Epithelial cell of prostate (primary cell): ENCODE data around the gene CNPY4.

ENCODE experiments used
- DNase-seq: peaks from one replicate; pipeline ENCODE4 v3.0.0-alpha.2; 2011; ENCODE audit warnings: low read depth, low spot score
- H3K27ac ChIP-seq: fragments of 450-650 bp; 2 replicates; pipeline ENCODE4 v1.5.1; 2017; ENCODE audit warnings: mild to moderate bottlenecking

CNPY4 gene

DNA sequence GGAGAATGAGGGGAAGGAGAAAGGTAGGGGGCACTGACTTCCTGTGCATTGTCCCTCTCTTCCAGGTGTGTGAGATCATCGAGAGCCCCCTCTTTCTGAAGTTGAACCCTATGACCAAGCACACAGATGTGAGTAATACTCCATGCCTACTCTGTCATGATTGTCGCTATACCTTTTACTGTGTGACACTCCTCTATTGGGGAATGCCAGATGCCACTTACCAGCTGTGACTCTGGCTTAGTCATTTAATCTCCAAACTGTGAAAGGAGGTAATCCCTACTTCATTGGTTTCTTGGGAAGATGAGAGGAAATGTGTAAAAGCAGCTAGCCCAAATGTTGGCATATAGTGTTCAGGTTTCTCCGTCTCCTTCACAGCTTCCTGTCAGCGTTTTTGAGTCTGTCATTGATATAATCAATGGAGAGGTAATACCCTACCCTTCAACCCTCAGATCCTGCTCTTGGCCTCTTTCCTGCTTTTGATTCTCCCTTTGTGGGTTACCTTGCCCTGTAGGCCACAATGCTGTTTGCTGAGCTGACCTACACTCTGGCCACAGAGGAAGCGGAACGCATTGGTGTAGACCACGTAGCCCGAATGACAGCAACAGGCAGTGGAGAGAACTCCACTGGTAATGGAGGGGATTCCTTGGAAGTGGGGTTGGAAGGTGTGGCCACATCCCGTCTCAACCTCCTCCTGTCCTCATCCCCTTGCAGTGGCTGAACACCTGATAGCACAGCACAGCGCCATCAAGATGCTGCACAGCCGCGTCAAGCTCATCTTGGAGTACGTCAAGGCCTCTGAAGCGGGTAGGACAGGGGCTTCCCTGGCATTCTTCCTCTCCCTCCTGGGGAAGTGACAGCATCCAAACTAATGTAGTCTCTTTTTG lies 28.7 kb upstream of the CNPY4 start:
- no peak for DNase-seq
- H3K27ac ChIP-seq = peak overlapping the region; percentile 94

DNA sequence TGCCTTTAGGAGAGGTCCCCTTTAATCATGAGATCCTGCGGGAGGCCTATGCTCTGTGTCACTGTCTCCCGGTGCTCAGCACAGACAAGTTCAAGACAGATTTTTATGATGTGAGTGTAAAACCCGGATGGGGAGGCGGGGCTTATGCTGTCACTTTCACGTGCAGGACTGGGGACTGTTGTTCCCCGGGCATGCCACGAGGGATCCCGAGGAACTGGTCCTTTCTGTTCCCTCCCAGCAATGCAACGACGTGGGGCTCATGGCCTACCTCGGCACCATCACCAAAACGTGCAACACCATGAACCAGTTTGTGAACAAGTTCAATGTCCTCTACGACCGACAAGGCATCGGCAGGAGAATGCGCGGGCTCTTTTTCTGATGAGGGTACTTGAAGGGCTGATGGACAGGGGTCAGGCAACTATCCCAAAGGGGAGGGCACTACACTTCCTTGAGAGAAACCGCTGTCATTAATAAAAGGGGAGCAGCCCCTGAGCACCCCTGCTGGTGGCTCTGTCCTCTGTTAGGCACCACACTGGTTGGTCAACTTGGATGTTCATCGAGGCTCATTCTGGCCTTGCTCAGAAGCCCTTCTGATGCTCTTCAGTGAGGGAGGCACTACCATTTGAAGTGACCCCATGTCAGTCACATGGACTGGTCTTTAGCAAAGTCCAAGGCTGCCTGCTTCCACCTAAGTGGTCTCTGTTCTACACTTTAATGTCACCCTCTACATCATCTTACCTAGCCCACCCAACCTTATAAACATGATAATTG lies 27.8 kb upstream of the CNPY4 start:
- DNase-seq = no peak
- H3K27ac ChIP-seq = peak overlapping the region; percentile 94

DNA sequence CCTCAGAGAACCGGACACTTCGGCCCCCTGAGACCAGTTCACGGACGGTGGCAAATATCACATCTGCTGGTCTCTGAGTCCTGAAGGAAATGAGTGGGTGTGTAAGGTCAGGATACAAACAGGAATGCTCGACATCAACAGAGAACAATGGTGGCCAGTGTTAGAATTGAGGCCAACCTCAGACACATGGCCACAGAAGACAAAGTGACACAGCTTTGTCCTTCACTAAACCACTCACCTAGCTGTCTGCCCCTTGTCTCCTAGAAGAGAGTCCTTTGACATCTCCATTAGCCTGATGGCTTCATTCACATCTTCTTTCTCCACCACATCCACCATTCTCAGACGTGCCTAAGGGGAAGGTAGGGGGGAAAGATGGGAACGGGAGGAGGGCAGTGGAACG lies 26.4 kb upstream of the CNPY4 start:
- no peak for DNase-seq
- H3K27ac ChIP-seq = no peak overlapping the region

DNA sequence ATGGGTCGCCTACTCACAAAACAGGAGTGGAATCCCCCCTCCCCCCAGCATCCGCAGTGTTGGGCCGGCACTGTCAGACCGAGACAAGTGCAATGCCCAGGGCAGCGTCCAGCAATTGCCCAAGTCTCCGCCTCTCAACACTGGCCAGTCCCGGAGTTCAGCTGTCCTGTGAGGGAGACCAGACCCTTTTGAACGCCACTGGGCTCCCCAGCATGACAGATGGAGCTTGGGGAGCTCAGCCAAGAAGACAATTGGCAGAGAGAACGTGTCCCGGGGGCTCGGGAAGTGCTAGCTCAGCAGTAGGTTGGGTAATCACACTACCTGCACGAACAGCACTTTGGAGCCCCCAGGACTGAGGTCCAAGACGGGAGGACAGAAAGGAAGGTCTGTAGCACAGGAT lies 25.9 kb upstream of the CNPY4 start:
- no peak for DNase-seq
- H3K27ac ChIP-seq = no peak overlapping the region

DNA sequence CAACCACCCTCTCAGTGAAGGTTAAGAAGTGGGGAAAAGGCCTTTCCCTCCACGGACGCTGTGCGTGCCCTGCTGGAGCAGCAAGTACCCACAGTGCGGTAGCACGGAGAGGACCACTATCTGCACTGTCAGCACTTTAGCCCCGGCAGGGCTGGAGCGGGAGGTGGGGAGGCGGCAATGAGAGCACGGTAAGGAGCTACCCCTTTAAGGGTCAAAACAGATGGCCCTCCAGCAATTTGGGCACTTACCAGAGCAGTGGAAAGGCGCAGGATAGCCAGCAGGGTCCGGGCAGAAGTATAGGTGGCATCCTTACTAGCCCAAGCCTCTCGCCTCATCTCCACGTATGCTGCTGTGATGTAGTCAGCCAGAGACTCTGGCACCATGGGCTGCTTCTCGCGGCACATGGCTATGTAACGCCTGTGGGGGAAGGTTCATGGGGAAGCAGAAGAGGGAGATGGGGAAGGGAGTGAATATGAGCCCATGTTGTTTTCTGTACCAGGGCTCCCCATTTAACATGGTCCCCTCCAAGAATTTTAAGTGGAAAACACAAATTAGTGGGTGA lies 25.4 kb upstream of the CNPY4 start:
- H3K27ac ChIP-seq = no peak overlapping the region
- no peak for DNase-seq

DNA sequence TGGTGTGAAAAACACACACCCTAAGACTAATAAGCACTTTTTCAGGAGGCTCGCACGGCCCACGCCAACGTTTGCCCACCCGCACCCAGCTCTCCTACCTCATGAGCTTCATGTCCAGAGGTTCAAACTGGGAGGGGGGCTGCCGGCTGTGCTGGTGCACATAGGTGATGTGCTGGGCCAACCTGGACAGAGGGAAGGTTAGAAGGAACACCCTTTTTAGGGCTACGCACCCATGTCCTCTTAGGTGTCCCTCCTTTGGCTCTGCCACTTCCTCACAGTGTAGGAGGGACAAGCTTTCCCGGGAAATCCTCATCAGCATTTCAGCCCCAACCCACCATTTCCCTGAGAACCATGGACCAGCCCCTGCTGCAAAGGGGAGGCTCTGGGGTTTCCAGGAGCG lies 24.1 kb upstream of the CNPY4 start:
- DNase-seq = no peak
- no peak overlapping the region for H3K27ac ChIP-seq

DNA sequence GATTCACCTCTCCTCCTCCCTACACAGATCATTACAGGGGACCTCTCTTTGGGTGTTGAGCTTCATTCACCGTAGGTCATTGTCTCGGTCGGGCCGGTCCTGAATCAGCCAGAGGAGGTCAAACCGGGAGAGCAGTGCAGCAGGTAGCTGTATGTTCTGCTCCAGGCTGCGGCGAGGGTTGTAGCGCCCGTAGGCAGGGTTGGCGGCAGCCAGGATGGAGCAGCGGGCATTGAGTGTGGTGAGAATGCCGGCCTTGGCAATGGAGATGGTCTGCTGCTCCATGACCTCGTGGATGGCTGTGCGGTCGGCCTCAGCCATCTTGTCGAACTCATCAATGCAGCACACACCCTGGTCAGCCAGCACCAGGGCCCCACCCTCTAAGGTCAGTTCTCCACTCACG lies 23.7 kb upstream of the CNPY4 start:
- DNase-seq = no peak
- no peak overlapping the region for H3K27ac ChIP-seq

DNA sequence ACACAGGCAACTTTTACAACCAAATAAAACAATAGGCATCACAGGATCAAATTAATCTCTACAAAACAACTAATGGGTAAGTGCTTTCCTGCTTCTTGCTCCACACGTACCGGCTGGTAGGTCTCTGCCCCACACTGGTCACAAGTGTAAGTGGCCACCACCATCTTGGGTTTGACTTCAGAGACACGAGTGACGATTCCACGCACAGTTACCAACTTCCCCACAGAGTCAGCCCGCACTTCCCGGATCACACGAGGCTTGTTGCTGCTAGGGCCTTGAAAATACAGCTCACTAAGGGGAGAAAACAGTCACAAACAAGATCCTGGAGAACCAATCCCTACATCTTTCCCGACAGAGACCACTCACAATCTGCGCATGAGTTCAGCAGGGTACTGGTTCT lies 20.5 kb upstream of the CNPY4 start:
- no peak for DNase-seq
- H3K27ac ChIP-seq = no peak overlapping the region

DNA sequence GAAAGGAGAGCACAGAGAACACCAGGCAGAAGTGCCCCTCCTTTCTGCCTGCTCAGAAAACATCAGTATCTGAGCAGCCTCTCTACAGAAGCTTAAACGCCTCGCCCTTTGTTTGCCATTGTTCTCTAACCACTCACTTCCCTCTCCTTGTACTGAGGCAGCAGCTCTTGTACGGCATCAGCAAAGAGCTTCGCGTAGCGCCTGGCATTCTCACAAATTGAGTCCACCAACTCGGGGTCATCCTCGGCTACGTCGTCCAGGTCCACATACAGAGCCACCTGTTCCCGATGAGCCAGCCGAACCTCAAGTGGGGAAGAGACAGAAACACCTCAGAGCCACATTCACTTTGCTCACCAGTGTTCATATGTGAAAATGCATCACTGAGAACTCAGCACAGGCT lies 20.0 kb upstream of the CNPY4 start:
- peak overlapping the region; percentile 89 for H3K27ac ChIP-seq
- DNase-seq = no peak

DNA sequence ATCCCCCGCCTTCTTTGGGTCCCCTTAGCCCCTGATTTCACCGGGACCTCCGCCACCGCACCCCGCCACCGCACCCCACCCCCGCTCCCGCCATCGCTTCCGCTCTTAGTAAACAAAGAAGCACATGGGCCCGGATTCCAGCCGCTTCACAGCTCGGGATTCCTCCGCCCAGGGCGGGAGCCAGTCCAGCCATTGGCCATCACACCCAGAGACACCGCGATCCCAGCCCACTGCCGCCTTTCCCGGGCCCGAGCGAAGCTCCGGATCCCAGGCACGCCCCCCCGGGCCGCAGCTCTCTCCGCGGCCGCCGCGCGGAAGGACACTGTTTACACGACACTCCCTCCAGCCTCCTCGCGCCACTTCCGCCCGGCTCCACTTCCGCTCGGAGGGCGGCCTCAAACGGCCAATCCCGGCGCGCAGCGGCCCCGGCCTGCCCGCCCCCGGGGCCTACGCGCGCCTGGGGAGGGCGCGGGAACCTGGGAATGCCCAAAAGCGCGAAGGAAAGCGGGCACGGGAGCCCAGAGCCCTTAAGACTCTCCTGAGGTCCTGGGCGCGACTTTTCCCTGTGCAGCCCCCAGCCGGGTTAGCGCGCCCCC lies 18.9 kb upstream of the CNPY4 start:
- H3K27ac ChIP-seq = peak overlapping the region; percentile 89
- peak; percentile 95 for DNase-seq

DNA sequence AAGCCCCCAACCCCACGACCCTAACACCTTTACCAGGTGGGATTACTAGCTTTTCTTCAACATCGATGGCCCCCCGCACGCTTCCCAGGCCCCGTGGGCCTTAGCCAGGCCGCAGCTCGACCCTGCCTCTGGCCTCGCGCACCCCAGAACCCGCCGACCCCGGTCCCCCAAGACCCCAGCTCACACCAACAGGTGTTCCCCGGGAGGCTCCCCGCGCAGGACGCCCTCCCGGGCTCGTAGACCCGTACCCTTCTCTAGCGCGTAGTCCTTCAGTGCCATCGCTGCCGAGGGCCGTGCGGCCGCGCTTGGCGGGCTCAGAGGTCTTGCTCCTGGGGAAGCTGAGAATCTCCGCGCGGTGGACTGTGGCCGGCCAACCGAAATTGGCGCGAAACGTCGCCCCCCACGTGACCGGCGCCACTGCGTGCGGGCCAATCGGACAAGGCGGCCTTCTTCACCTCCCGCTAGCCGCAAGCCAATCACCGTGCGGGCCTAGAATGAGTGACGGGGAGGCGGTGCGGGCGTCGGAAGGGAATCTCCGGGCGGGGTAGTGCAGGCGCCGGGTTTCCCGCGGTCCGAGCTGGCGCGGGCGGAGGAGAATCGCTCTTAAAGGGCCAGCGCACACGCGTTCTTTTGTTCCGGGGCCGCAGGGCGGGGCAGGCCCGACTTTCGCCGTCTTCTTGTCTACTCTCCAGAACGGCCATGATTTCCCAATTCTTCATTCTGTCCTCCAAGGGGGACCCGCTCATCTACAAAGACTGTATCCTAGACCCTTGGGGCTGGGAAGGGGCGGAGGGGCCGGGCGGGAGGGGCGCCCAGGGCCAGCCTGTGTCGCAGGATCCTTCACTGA lies 18.2 kb upstream of the CNPY4 start, which contains the start of the genes AP4M1 and MCM7:
TSS of gene AP4M1 (plus strand) at position 628 of the 847 bp plus-strand sequence. CDS start at position 700, 72 bp downstream.
TSS of gene MCM7 (minus strand) at position 382 of the 847 bp plus-strand sequence. CDS start at position 279, 103 bp downstream.
- H3K27ac ChIP-seq = peak within 1 kb of the TSS; percentile 89
- peak; percentile 96 for DNase-seq

DNA sequence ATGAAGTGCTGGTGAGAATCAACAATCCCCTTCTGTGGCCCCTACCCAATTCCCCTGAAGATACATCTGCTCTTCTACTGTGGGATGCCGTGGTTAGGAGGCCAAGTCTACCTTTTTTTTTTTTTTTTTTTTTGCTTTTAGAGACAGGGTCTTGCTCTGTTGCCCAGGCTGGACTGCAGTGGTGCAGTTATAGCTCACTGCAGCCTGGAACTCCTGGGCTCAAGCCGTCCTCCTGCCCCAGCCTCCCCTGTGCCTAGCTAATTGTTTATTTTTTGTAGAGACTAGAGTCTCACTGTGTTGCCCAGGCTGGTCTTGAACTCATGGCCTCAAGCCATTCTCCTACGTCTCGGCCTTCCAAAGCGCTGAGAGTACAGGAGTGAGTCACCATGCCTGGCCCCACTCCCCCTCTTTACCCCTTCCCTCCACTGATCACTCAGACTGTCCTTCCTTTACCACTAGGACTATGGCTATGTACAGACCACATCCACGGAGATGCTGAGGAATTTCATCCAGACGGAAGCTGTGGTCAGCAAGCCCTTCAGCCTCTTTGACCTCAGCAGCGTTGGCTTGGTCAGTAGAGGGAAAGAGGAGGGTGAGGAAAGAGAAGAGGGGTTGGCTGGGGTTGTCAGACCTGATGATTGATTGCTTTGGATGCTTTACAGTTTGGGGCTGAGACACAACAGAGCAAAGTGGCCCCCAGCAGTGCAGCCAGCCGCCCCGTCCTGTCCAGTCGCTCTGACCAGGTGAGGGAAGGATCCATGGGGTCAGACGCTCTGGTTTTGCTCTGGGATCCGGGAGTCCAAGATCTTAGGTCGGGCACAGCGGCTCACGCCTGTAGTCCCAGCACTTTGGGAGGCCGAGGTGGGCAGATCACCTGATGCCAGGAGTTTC lies 16.2 kb upstream of the CNPY4 start:
- H3K27ac ChIP-seq = no peak overlapping the region
- DNase-seq = no peak

DNA sequence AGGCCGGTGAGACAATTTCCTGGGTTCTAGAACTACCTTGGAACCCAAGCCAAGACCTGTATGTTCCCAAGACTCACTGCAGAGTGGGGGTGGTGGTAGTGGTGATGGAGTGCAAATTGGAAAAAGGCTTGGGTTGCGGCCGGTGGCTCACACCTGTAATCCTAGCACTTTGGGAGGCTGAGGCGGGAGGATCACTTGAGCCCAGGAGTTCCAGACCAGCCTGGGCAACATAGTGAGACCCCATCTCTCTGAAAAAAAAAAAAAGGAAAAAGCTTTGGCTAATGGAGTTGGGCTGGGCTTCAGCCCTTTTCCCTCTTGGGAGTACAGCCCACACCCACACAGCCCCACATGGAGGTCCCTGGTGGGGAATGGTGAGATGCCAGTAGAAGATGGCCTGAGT lies 13.9 kb upstream of the CNPY4 start:
- H3K27ac ChIP-seq = no peak overlapping the region
- no peak for DNase-seq

DNA sequence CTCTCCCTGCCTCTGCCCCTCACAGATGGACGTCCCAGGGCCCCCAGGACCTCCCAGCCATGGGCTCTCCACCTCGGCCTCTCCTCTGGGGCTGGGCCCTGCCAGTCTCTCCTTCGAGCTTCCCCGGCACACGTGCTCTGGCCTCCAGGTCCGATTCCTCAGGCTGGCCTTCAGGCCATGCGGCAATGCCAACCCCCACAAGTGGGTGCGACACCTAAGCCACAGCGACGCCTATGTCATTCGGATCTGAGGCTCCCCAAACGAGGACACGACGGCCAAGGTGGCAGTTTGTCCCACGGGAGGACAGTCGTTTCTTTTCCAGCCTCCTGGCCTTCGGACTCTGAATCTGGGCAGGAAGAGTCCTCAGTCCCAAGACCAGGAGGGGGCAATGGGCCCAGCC lies 12.8 kb upstream of the CNPY4 start:
- no peak for DNase-seq
- no peak overlapping the region for H3K27ac ChIP-seq

DNA sequence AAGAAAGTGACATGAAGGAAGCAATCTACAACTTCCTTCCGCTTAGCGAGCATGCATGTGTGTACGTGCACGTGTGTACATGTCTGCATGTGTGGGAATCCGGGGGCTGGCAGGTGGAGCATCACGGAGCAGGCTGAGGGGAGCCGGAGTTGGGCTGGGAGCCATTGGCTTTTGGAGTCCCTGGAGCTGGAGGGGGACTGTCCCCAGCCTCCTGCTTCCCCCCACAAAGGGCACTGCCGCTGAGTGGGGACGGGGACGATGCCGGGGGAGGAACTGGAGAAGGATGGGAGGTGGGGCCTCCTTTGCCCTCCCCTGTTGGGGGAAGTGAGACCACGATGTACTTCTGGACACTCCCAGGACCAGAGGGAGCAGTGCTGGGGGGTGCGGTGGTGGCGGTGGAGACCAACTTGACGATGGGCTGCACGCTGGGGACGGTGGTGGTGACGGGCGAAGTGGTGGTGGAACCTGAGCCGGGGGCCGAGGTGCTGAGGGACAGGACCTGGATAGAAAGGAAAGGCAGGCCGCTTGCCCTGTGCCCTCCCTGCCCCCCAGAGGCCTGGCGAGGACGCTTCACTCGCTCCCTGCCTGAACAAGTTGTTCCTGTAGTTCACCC lies 12.2 kb upstream of the CNPY4 start:
- no peak for DNase-seq

DNA sequence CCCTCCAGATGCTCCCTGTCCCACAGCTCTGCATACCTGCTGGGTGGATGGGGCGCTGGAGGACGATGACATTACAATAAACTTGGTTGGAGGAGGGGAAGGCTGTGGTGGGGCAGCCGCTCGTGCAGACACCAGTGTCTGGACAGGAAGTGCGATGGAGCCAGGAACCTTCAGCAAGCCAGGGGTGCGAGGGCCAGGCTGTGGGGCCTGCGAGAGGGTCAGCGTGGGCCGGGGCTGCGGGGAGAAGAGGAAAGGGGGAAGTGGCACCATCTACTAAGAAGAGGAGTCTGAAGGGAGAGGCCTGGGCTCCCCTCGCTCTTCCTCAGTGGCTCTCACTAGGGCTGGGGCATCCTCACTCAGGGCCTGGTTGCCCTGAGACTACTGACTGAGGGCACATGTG lies 11.5 kb upstream of the CNPY4 start:
- no peak for DNase-seq
- no peak overlapping the region for H3K27ac ChIP-seq

More for the DNA sequence above, 12.2 kb upstream of the CNPY4 start:
- no peak overlapping the region for H3K27ac ChIP-seq

DNA sequence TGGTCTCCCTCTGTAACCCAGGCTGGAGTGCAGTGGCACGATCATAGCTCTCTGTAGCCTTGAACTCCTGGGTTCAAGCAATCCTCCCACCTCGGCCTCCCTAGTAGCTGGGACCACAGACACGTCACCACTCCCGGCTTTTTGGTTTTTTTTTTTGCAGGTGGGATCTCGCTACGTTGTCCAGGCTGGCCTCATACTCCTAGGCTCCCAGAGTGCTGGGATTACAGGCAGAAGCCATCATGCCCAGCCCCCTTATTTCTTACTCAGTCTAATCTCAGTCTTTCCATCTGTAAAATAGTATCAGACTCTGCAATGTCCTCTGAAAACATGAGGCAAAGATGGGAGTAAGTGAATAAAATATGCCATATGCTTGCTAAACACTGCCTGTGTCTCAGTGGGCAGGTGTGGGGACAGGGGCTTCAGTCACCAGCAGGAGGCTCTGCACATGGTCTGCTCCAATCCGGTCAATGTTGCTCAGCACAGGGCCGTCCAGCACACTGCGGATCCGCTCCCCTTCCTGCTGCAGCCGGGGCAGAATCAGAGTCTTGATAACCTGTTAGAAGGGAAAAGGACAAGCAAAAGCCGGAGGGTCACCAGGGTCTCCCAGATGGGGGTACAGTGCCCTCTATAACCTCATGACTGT lies 9.8 kb upstream of the CNPY4 start:
- DNase-seq = no peak
- H3K27ac ChIP-seq = no peak overlapping the region

DNA sequence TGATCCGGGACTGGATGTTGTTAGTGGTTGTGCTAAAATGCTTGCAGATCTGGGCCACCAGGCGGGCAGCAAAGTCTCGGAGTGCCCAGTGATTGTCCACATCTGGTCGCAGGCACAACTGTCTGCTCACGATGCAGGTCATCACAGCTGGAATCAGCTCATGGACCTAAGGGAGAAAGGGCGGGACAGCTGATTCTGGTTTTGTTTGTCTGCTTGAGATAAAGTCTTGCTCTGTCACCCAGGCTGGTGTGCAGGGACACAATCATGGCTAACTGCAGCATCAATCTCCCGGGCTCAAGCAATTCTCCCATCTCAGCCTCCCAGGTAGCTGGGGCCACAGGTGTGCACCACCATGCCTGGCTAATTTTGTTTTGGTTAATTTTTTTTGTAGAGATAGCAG lies 8.3 kb upstream of the CNPY4 start:
- no peak for DNase-seq
- no peak overlapping the region for H3K27ac ChIP-seq
